GM21576 (cell line): Measurements from ENCODE around the gene VASH2.
A peak's percentile ranks its signal among the peaks of the same experiment; 100 is the strongest.
"Not testable (repeated sequence)": the region's sequence is repeated elsewhere in the genome, so short reads cannot be mapped to it uniquely, and the experiment has no call there.

Experiments
- ATAC-seq: cut with Tn5 transposase; IDR thresholded peaks from one replicate; pipeline ENCODE4 v1.9.1; 2021; ENCODE audit warnings: mild to moderate bottlenecking, moderate library complexity; ENCODE audit not compliant: unreplicated experiment

Gene VASH2

GRCh38 chr1:212950243-212951125 is at the start of gene VASH2:
VASH2 (plus strand) TSS chr1:212950541; CDS start chr1:212951543, 1,002 bp downstream.
- ATAC-seq = peak; percentile 92

- no peak for ATAC-seq
Measured at GRCh38 chr1:212901290-212901689, 49.1 kb upstream of the VASH2 start.

GRCh38 chr1:212902054-212902453 is 48.3 kb upstream of the VASH2 start:
- no peak for ATAC-seq

GRCh38 chr1:212903664-212904063 is 46.7 kb upstream of the VASH2 start:
- no peak for ATAC-seq

GRCh38 chr1:212908071-212908470 is 42.3 kb upstream of the VASH2 start:
- not testable (repeated sequence) for ATAC-seq

GRCh38 chr1:212908971-212909370 is 41.4 kb upstream of the VASH2 start:
- ATAC-seq = no peak

- no peak for ATAC-seq
Measured at GRCh38 chr1:212909652-212910063, 40.7 kb upstream of the VASH2 start.

- not testable (repeated sequence) for ATAC-seq
Measured at GRCh38 chr1:212910213-212910612, 40.1 kb upstream of the VASH2 start.

GRCh38 chr1:212913638-212914037 is 36.7 kb upstream of the VASH2 start:
- ATAC-seq = not testable (repeated sequence)

GRCh38 chr1:212914110-212914509 is 36.2 kb upstream of the VASH2 start:
- ATAC-seq = not testable (repeated sequence)

- ATAC-seq = no peak
Measured at GRCh38 chr1:212914789-212915188, 35.6 kb upstream of the VASH2 start.

GRCh38 chr1:212915245-212916091 is 34.9 kb upstream of the VASH2 start:
- no peak for ATAC-seq

- no peak for ATAC-seq
Measured at GRCh38 chr1:212916481-212917133, 33.7 kb upstream of the VASH2 start.

GRCh38 chr1:212917134-212917485 is 33.2 kb upstream of the VASH2 start:
- ATAC-seq = no peak

- ATAC-seq = no peak
Measured at GRCh38 chr1:212917858-212918257, 32.5 kb upstream of the VASH2 start.

- no peak for ATAC-seq
Measured at GRCh38 chr1:212918824-212919223, 31.5 kb upstream of the VASH2 start.

GRCh38 chr1:212920246-212920645 is 30.1 kb upstream of the VASH2 start:
- no peak for ATAC-seq

GRCh38 chr1:212920896-212921295 is 29.4 kb upstream of the VASH2 start:
- no peak for ATAC-seq

- ATAC-seq = no peak
Measured at GRCh38 chr1:212922016-212922415, 28.3 kb upstream of the VASH2 start.

- no peak for ATAC-seq
Measured at GRCh38 chr1:212926372-212926771, 24.0 kb upstream of the VASH2 start.
